NCI-H460 (cell line): ENCODE measurements around the gene GALNT18. TPM values are rescaled to one million over a fixed set of nuclear protein-coding genes. Genes with fewer than 3 reads are reported as not detected.

ENCODE experiments used
- DNase-seq: peaks from one replicate; pipeline ENCODE4 v3.0.0-alpha.2; 2016; ENCODE audit warnings: low read depth; ENCODE audit errors: extremely low read depth
- total RNA-seq: library from RNA; depleted of rRNA; stranded (reverse); fragments of >200 nt; shearing (Covaris generic); gene quantifications from 2 replicates; pipeline ENCODE4 v1.2.3, GENCODE V29; 2014

Gene GALNT18
- total RNA-seq, 1 experiment from 2014 or later = 4.6 TPM

DNA sequence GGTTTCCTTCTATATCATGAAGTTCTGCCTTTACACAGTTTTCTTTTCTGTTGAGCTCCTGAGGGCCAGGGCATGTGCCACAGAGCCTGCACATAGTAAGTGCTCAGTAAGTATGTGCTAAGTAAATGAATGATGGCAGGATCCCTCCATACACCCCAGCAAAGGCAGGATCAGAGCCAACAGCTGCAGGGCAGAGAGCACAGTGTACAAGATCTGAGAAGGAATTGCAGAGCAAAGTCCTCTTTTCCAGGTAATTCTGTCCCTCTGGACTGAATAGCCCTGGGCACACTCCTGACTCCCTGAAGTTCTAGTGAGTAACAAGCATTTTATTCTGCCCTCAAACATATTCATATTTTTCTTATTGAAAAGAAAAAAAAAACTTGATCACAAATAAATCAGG, 117.7 kb downstream of the GALNT18 start:
- DNase-seq = no peak

DNA sequence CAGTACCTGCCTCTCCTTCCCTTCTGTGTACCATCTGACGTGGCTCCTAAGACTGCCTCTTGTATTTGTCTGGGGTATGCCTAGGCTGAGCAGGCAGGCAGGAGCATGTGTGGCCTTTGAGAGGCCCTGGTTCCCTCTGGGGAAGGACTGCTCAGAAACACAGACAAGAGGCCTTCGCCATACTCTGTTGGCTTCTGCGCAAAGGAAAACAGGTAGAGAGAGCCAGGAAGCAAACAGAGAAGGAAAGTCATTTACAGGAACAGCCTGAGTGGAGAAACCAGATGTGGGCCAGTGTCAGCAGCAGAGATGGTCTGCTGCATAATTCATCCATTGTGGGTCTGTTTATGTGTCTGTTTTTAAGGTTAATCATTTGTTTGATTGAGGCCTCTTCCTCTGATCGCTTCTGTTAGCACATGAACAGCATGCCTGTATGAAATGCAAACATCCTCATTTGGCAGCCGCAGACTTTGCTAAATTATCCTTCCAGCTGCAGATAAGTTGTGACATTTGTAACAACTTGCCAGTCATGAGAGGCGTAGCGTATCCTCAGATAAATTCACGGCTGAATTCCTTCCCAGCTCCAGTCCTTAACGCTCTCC, 119.4 kb downstream of the GALNT18 start:
- DNase-seq = no peak

DNA sequence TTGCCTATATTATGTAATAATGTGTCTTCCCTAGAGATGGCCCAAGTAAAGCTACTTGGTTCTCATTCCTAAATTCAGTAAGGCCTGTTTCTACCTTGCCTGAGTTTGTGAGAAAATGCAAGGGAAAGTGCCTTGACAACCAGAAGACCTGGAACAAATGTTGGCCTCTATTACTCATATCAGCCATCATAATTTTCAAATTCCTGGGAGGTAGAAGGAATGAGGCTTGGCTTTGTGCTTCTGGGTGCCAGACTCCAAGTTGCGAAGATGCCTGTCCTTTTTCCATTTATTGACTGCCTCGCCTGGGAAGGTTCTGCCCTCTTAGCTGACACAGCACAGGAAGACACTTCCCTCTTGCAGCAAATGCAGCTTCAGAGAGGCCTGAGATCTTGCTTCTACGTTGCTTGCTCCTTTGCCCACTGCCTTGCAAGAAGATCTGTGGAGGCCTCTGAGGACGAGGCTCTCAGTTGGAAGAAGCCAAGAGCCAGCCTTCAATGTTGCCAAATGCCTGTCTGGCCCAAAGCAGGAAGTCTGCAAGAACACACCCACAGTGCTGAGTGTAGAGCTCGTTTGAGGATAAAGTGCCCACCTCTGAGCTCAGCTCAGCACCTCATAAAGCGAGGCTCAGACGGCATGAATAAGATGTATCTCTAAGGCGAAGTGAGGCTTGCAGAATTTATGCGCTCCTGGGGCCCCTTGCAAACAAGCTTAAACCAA, 120.1 kb downstream of the GALNT18 start:
- DNase-seq = no peak

DNA sequence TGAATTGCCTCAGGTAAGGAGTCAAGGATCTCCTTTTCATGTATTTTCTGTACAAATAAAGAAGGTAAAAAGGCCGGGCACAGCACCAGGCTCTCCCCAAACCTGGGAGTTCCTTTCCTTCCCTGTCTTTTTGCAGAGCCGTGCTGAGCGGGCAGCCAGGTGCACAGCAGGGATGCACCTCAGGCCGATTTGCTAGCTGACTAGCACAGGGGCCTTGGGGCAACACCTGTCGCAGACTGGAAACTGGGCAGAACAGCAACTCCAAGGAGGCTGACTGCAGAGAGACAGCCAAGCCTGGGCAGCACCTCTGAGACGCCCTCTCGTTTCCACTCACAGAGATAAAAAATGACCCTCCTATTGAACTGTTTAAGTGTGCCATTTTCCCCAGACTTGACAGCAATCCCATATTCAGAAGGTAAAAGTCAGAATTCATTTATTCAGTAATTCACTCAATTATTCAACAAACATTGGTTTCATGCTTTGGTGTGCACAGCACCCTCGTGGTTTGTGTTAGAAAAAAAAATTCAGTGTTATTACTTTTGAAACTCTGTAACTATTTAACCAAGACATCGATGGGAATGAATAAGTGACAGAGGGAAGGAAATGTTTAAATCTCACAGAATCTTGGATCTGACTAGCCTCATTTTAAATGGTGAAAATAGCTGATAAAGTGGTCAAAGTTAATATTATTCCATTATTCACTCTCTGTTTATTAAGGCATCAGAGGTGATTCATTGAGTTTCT, 120.9 kb downstream of the GALNT18 start:
- DNase-seq = no peak

DNA sequence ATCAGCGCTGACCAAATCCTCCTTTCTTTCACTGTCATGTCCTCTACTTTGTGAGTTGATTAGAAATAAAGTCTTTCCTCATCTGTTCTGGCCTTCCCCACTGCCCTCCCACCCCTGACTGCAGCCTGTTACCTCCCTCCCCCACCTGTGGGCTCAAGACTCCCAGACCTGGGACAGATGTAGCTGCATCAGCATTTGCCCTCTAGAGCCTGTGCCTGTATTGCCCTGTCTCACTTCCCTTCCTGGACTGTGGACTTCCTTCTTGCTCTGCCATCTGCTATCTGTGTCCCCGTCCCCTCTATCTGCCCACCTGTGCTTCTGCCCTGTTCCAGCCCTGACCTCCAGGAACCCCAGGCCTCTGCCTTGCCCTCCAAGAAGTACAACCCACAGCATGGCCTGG, 122.5 kb downstream of the GALNT18 start:
- no peak for DNase-seq

- DNase-seq = no peak
Measured at GRCh38 chr11:11498195-11498594, 123.6 kb downstream of the GALNT18 start.

DNA sequence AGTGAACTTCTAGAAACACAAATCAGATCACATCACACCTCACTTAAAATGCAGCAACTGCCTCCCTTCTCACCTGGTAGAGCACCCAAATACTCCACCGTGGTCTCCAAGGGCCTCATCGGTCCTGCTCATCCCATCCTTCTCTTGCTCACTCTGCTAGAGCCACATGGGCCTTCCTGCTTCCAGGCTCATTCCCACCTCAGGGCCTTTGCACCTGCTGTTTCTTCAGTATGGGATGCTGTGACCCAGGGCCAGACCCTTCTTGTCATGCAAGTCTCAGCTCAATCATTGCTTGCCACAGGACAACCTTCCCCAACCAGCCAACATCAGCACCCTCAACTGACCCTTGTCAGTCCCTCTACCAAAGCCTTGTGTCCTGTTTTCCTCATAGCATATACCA, 124.9 kb downstream of the GALNT18 start:
- DNase-seq = no peak

GRCh38 chr11:11494348-11494747, 127.5 kb downstream of the GALNT18 start:
- no peak for DNase-seq

DNA sequence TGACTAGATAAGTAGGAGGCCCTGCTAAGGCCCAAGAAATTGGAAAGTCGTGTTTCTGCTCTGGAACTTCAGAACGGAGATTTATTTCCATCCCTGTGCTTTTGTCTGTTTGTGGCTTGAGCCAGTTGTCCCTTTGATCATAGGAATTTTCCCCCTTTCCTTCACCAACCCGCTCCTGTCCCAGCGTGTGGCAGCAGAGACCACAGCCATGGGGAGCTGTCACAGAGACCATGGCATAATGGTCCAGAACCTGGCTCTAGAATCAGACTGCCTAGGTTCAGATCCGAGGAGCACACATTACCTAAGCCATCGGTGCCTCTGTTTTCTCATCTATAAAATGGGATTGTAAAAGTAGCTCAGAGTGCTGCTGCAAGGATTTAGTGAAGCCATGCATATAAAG, 128.1 kb downstream of the GALNT18 start:
- DNase-seq = no peak

- DNase-seq = no peak
Measured at GRCh38 chr11:11491589-11491988, 130.2 kb downstream of the GALNT18 start.

DNA sequence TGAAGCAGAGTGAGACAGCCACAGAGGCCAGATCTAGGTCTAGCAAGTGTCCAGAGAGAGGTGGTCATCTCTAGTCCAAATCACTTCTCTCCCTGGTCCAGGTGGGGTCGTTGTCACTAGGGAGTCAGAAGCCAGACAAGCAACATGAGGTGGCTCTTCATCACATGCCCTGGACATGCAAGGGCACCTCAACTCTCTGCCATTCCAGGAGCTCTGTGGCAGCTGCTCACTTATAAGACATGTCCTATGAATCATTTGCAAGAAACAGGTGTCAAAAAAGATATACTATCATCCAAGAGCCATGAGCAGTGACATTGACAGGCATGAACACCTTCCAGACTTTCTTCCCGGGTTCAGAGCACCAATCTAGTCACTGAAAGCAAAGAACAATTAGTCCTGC, 130.8 kb downstream of the GALNT18 start:
- no peak for DNase-seq

- no peak for DNase-seq
Measured at GRCh38 chr11:11486423-11486822, 135.4 kb downstream of the GALNT18 start.

GRCh38 chr11:11486002-11486401, 135.8 kb downstream of the GALNT18 start:
- DNase-seq = no peak

GRCh38 chr11:11483627-11484026, 138.2 kb downstream of the GALNT18 start:
- DNase-seq = no peak

DNA sequence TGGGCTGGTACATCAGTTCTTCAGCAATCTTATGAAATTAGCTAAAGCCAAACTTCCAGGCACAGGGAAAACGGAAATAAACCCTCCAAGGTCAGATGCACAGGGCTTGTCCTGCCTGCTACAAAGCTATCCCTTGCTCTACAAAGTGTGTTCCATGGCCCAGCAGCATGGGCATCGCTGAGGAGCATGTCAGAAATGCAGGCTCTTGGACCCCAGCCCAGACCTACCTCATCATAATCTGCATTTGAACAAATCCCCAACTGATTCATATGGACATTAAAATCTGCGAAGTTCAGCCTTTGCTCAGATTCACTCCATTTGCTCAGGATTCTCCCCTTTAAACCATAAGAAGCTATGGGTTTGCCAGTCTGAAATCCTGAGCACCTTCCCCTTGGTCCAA, 139.1 kb downstream of the GALNT18 start:
- DNase-seq = no peak

DNA sequence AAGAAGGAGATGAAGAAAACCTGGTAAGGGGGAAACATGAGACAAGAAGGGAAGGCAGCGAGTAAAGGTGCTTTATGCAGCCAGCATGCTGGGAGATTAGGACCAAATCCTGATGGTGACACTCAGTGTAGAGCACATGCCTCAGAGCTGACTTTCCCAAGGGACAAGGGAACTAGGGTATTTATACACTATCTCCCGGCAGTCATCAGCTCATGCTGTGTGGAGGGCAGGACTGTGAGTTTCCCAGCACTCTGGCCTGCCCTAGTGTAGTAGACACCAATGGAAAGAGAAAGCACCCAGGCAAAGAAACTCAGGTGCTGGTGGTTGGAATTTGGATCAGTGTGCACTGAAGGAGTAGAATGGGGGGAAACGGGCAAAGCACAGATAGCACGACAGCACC, 140.4 kb downstream of the GALNT18 start:
- DNase-seq = no peak

GRCh38 chr11:11480971-11481370, 140.8 kb downstream of the GALNT18 start:
- no peak for DNase-seq

- DNase-seq = no peak
Measured at GRCh38 chr11:11478687-11479086, 143.1 kb downstream of the GALNT18 start.

GRCh38 chr11:11477695-11478420, 143.9 kb downstream of the GALNT18 start:
- no peak for DNase-seq

GRCh38 chr11:11476971-11477645, 144.7 kb downstream of the GALNT18 start:
- no peak for DNase-seq

- DNase-seq = no peak
Measured at GRCh38 chr11:11476499-11476898, 145.3 kb downstream of the GALNT18 start.
